Measurements from ENCODE around the gene FARS2.
"Not testable (repeated sequence)": the region's sequence is repeated elsewhere in the genome, so short reads cannot be mapped to it uniquely, and the experiment has no call there.

Gene FARS2

GRCh38 chr6:5656226-5656625 is 394.9 kb downstream of the FARS2 start:
- in situ Hi-C loops (cut with MboI; ENCODE audit: low sequenced_read_pairs): no loop called here

- in situ Hi-C loops (cut with MboI; ENCODE audit: low sequenced_read_pairs): not testable (repeated sequence)
These were observed 395.4 kb downstream of the FARS2 start for GRCh38 chr6:5656695-5657094.

GRCh38 chr6:5657684-5658430 is 396.5 kb downstream of the FARS2 start:
- in situ Hi-C loops (cut with MboI; ENCODE audit: low sequenced_read_pairs): no loop called here

DNA sequence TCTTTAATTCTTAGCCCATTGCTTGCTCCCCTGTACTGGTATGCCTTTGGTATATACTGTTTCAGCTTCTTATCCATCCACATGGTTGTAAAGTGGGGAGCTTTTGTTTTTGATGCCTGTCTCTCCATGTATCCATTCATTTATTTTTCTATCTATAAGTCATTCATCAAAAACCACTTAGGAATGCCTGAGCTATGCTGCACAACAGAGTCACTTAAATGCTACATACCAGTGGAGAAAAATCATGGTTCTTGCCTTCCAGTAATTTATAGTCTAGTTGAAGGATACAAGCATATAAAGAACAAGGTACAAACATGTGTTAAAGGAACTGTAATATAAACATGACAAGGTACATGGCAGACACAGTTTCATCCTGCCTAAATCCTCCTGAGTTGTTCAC is 398.2 kb downstream of the FARS2 start:
- in situ Hi-C loops (cut with MboI; ENCODE audit: low sequenced_read_pairs): no loop called here

DNA sequence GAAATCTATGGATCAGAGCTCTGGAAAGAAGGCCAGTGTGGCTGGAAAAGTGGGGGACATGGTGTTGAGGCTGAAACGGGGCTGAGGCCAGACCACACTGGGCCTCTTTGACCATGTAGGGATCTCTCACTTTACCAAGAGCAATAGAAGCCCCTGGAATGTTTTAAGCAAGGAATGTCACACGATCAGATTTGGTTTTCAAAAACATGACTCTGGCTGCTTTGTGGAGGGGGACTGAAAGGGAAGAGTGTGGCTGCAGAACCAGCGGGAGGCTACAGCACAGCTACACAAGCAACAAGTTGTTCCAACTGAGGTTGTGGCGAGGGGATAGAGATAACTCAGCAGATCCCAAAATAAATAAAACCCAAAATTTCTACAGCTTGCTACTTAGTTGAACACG is 399.5 kb downstream of the FARS2 start:
- in situ Hi-C loops (cut with MboI; ENCODE audit: low sequenced_read_pairs): no loop called here

DNA sequence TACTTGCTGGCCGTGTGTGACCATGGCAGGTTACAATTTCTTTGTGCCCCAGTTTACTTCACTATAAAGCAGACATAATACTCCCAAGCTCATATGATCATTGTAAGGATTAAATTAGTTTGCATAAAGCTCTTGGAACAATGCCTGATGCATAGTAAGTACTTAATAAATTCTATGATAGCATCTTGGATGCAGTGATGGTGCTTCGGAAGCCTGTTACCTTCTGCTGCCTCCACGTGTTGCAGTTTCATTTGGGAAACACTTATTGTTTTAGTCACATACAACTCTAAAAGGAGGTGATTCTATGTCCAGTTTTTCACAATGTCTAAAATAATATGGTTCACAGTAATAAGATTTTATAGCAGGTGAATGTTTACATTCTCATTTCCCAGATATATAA is 401.5 kb downstream of the FARS2 start:
- in situ Hi-C loops (cut with MboI; ENCODE audit: low sequenced_read_pairs): no loop called here

GRCh38 chr6:5663259-5663658 is 401.9 kb downstream of the FARS2 start:
- in situ Hi-C loops (cut with MboI; ENCODE audit: low sequenced_read_pairs): no loop called here

- in situ Hi-C loops (cut with MboI; ENCODE audit: low sequenced_read_pairs): no loop called here
These were observed 402.4 kb downstream of the FARS2 start for GRCh38 chr6:5663739-5664138.

DNA sequence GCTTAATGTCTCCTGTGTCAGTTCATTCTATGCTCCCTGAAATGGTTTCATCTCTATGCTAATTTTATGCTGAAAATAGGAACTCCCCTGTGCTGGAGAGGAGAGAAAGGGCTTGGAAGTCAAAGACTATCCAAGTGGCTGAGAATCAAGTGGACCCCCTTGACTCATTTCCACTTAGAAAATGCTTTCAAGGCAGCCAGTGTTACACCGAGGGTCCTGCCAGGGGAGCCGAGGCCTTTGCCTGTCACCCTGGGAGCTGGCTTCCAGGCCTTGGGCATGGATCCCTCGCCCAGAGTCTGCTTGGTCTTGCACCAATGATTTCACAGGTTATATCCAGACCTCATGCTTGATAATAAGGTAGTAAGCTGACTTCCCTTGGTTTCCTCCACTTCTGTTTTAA is 402.8 kb downstream of the FARS2 start:
- in situ Hi-C loops (cut with MboI; ENCODE audit: low sequenced_read_pairs): no loop called here

DNA sequence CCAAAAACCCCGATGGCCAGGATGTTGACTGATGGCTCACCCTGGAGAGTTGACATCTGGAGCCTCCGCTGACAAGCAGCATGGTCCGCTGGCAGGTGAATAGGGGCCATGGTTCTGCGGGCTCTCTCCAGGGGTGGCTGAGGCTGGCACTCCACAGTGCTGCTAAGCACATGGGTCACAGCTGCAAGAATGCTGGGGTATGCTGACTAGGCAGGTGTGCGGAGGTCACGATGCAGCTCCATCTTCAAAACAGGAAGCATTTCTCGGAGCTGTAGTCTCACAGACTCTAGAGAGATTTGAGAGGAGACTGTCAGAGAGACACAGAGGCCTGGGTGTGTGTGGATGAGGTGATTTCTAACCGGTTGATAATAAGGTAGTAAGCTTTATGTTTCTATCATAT is 403.9 kb downstream of the FARS2 start:
- in situ Hi-C loops (cut with MboI; ENCODE audit: low sequenced_read_pairs): no loop called here

- in situ Hi-C loops (cut with MboI; ENCODE audit: low sequenced_read_pairs): no loop called here
These were observed 404.4 kb downstream of the FARS2 start for GRCh38 chr6:5665667-5666066.

- in situ Hi-C loops (cut with MboI; ENCODE audit: low sequenced_read_pairs): no loop called here
These were observed 405.4 kb downstream of the FARS2 start for GRCh38 chr6:5666695-5667094.

- in situ Hi-C loops (cut with MboI; ENCODE audit: low sequenced_read_pairs): no loop called here
These were observed 406.4 kb downstream of the FARS2 start for GRCh38 chr6:5667737-5668136.

- in situ Hi-C loops (cut with MboI; ENCODE audit: low sequenced_read_pairs): no loop called here
These were observed 409.1 kb downstream of the FARS2 start for GRCh38 chr6:5670381-5670780.

DNA sequence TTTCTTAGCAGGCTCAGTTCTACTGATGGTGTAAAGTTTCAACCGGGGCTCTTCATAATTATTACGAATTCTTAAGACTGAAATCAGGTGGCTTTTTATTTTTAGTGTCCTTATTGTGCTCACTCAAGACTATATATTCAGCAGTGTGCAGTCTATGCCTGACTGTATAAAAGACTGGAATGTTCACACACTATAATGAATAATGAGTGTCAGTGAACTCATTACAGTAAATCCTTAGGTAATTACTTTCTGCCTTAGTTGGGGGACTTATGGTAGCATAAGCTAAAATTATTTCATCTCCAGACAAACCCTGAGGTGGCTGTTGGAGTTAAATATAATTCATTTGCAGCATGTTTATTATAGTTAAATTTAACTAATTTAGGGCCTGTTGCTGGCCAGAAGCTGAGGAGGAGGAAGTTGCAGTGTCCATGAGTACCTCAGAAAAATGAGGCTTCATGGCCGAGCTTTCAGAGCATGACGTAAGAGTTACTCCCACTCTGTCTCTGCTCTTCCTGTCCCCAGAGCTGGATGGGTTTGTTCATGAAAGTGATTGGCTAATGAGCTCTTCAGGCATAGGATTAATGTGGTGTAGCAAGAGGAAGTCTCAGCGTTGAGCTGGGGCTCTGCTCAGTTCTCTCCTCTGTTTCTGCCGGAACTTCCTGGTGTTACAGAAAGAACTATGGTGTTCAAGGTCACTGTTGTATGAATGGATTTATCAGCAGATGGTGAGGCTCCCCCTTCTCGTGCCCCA is 409.7 kb downstream of the FARS2 start:
- in situ Hi-C loops (cut with MboI; ENCODE audit: low sequenced_read_pairs): no loop called here

DNA sequence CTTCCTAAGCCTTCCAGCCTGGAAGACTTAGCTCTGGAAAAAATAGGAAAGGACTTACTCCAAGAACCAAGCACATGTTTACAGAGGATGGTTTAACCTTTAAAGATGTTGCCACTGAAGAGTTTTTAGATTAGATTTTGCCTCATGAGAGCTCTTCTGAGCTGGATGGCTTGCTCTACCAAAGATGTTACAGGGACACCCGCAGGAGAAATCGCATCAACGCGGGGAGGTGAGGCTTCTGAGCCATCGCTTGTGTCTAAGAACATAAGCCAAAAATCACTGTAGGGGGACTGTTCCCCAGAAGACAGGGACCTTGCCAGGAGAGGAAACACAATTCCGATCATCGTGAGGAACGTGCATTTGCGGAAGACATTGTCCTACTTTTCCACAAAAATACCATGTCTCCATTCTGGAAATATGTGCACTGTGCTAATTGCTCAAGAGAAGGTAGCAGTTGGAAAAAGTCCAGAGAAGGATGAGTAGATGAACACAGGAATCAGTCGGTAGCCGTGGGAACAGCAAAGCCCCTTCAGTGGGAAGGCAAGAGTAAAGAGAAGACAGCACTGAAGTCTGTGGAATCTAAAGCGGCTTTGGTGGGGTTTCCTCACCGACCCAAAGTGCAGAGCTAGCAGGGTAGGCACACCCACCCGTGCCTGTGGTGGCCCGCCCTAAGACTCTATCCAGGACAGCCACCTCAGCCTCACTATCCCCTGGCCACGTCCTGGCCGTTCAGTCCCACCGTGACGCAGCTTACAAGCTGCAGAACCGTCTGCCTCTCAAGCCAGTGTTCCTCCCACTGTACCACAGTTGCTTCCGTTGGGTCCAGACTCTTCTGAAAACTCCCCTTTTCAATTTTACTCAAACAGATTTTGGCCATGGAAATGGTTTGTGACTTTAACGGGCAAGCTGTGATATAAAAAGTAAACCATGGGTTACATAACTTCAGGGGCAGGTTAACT is 410.6 kb downstream of the FARS2 start:
- in situ Hi-C loops (cut with MboI; ENCODE audit: low sequenced_read_pairs): no loop called here

DNA sequence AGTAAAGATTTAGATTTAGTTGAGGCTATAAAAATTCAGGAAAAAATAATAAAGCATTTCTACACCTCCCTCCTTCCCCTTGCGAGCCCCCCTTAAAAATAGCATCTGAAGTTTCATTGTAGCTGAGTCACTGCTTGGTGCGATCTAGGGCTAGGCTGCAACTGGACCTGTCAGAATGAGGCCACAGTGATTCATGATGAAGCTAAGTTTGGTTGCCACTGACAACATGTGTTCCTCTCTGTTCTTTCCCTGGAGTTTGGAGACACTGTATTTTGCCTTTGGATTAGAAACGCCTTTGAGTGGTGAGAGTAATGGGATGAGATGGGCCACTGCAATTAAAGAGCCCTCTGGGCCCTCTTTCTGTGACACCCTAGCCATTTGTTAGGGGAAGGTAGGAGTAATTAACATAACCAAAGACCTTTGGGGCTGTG is 411.3 kb downstream of the FARS2 start:
- in situ Hi-C loops (cut with MboI; ENCODE audit: low sequenced_read_pairs): no loop called here

DNA sequence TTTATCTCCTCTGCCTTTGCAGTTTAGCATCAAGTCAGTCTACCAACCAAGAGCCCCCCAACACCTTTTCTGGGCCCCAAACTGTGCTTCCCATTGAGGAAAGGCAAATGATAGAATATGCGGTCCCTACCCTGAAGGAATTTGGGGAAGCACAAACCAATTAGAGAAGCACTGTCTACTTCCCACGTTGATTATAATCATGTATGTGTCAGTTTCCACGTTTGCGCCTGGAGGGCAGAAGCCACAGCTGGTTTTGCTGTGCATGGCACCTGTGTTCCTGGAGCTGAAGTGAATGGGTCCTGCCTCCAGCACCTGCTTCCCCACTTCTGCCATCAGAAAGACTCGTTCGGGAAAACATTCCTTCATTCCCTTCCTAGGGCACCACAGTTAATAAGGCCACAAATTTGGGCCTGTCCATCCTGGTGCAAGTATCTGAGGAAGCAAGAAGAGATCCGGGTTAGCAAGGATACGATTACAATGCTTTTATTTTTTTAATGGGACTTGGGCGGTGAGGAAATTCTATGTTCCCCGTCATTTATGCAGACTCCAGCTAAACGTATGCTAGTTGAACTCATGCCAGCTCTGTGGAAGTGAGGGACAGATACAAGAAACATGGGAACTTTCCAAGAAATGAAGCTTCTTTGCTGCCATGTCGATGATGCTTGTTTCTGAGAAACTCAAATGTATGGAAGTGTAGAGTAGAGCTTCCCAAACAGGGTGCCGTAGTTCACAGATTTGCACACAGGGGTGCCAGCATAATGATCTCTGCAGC is 411.9 kb downstream of the FARS2 start:
- in situ Hi-C loops (cut with MboI; ENCODE audit: low sequenced_read_pairs): no loop called here

- in situ Hi-C loops (cut with MboI; ENCODE audit: low sequenced_read_pairs): no loop called here
These were observed 412.8 kb downstream of the FARS2 start for GRCh38 chr6:5674141-5674540.

DNA sequence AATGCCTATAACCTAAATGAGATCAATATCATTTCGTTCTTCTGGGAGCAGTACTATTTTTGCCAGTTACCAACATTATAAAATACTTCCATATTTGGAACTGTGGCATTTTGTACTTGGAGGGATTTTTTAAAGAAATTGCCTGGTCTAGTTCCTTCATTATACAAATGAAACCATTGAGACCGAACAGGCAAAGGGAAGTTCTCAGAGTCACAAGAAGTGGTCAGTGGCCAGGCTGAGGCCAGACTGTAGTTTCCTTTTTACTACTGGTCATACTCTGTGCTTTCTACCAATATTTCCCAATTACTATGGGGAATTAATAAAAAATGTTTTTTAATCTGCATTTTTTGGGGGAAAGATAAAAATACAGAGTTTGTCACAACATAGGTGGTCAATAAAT is 413.4 kb downstream of the FARS2 start:
- in situ Hi-C loops (cut with MboI; ENCODE audit: low sequenced_read_pairs): no loop called here

GRCh38 chr6:5676701-5677100 is 415.4 kb downstream of the FARS2 start:
- in situ Hi-C loops (cut with MboI; ENCODE audit: low sequenced_read_pairs): no loop called here
